Measurements from ENCODE around the gene ADD1.

GRCh38 chr4:2830632-2831610 lies 12.7 kb upstream of the ADD1 start:
- TF ChIP-seq CTCF (conservative IDR thresholded peaks at IDR 0.05) (no peak), EZH2 (IDR thresholded peaks at IDR 0.05; ENCODE audit: low read depth) (no peak)
